AG08395 (cell line): ENCODE results near the gene TCF19.
"Not testable (repeated sequence)": the region's sequence is repeated elsewhere in the genome, so short reads cannot be mapped to it uniquely, and the experiment has no call there.

Experiments used
- DNase-seq: peaks from one replicate; pipeline ENCODE4 v3.0.0; 2012; ENCODE audit warnings: mixed read lengths, low spot score

The TCF19 gene

GRCh38 chr6:31162463-31163165, 4.2 kb downstream of the TCF19 start:
- no peak for DNase-seq

DNA sequence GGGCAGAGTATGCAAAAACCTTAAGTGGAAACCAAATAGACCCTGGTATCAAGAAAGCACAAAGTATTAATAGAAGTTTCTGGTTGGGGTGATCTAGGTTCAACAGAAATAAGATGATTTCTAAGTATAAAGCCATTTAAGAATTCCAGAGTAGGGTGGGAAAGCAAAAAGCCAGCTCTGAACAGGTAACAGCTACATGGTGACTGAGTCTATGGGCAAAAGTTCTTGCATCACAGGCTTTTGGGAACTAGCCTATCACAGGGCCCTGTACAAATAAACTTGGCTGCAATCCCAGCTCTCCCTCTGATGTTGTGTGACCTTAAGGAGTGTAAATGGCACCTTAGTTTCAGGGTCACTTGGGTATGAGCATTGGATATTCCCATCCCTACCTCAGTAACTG, 5.5 kb downstream of the TCF19 start:
- no peak for DNase-seq

- not testable (repeated sequence) for DNase-seq
Measured at GRCh38 chr6:31164475-31165063, 6.2 kb downstream of the TCF19 start.

GRCh38 chr6:31165064-31165832, 6.9 kb downstream of the TCF19 start:
- DNase-seq = not testable (repeated sequence)

DNA sequence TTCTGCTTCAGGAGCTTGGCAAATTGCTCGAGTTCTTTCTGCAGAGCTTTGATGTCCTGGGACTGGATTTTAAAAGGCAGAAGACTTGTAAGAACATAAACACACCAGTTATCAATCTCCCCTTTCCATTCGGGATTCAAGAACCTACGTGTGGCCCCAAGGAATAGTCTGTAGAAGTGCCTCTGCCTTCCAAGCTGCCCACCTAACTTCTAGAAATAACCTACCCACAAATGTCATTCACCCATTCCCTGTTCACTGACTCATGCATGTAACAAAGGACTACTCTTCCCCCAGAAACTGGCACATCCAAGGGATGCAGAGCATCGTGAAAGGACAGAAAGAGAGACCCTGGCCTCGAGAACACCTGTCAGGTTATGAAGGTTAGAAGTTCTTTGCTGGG, 7.6 kb downstream of the TCF19 start:
- no peak for DNase-seq

DNA sequence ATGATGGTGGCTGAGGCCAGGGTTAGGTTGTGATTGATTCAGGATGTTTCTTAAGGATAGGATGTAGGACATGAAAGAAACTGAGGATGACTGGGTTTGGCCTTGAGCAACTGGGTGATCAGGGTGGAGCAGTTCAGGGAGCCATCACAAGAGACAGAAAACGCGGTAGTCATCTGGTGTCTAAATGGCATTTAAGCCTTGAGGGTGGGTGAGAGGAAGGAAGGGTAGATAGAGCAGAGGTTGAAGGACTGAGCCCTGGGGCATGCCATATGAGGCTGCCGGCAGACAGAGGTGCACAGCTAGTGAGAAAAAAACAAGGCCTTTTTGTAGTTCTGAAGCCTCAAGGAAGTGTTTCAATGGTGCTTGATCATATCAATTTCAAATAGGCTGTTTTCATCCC, 10.2 kb downstream of the TCF19 start:
- DNase-seq = no peak

DNA sequence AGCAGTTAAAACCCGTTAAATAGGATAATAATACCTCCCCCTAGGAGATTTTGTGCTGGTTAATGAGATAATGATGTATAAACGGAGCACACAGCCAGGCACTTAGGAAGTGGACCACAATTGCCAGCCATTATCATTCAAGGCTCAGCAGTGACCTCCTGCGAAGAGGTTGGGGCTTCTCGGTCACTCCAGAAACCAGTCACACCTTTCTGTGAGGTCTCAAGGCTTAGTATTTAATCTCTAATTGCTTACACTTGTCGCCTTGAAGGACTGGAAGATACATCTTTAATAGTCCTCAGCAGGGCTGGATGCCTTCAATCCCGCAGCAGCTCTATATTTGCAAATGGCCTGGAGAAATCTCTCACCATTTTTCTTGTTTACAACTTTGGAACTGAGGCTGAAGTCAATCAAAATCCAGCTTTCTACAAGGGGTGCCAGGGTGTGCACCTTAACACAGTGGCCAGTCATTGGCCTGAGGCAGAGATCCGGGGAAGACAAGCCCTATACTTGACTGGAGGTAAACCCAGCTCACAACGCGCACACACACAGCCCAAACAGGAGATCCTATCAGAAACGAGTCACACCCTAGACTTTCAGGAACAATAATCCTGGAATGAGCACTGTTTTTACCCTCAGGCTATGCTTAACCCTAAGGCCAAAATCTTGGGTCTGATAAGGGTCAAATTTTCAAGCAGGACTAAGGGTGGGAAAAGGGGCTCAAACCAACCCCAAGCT, 10.9 kb downstream of the TCF19 start:
- no peak for DNase-seq

GRCh38 chr6:31169858-31170599, 11.6 kb downstream of the TCF19 start:
- DNase-seq = not testable (repeated sequence)

- no peak for DNase-seq
Measured at GRCh38 chr6:31170600-31170881, 12.2 kb downstream of the TCF19 start, which contains the start of gene POU5F1. TSS of gene POU5F1 (minus strand) at chr6:31170682. CDS start at chr6:31170620, 62 bp downstream.

DNA sequence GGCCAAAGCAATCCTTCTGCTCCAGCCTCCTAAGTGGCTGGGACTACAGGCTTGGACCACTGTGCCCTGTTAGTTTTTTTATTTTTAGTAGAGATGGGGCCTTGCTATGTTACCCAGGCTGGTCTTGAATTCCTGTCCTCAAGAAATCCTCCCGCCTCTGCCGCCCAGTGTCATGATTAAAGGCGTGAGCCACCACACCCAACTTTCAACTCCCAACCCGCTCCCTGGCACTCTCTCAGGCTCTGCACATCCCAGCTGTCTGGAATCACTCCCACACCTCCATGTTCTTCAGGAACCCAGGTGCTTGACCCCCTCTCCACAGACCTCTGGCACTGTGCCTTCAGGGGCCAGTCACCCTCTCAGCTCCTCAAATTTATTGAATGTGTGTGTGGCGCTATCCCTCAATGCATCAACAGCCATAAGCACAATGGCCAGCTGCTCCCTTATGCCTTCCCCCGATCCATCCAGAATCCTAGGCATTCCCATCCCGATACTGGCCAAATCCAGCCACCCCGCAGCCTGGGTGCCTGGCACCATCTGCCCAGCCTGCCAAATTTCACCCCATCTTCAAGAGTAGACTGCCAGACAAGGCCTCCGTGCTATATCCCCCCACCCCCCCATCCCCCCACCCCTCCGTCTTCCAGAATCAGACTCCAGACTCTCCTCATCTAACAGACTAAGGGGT, 12.7 kb downstream of the TCF19 start:
- DNase-seq = no peak

DNA sequence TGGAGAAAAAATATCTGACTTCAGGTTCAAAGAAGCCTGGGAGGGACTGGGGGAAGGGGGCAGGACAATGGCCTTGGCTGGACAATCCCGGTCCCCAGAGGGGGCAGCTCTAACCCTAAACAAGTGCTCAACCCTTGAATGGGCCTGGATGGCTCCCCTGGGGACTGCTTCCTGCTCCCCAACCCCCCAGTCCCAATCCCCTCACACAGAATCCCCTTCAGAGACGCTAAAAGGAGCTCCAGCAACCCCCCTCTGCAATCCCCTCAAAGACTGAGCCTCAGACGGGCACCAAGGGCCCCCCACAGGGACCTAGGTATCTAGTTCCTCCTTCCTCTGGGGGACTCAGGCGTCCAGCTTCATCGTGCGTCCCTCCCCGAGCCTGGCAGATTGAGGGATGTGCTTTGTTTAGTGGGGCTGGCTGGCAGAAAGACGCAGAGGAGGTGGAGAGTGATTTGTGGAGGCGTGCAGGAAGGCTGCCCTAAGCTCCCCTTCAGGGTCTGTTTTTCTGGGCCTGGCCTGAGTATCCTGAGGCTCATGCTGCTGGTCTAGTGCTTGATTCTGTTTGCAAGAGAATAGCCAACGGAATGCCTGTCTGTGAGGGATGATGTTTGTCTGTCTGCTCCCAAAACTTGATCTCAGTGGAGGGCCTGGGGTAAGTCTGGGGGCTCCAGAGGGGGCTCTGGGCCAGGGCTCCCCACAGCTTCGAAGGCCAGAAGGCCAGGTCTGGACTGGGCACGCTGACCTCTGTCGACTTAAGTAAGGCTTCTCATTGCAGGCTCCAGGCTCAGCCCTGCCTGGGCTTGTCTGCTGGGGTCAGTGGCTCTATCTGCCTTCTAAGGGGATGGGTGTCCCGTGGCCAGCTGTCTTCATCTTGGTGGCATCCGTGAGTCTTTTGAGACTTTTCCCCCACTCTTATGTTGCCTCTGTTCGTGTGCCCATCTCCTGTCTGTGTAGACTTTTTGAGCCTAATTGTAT, 13.8 kb downstream of the TCF19 start:
- no peak for DNase-seq

GRCh38 chr6:31172973-31173384, 14.6 kb downstream of the TCF19 start:
- no peak for DNase-seq

GRCh38 chr6:31173406-31173805, 15.0 kb downstream of the TCF19 start:
- DNase-seq = no peak

- DNase-seq = no peak
Measured at GRCh38 chr6:31174378-31174777, 16.0 kb downstream of the TCF19 start.

DNA sequence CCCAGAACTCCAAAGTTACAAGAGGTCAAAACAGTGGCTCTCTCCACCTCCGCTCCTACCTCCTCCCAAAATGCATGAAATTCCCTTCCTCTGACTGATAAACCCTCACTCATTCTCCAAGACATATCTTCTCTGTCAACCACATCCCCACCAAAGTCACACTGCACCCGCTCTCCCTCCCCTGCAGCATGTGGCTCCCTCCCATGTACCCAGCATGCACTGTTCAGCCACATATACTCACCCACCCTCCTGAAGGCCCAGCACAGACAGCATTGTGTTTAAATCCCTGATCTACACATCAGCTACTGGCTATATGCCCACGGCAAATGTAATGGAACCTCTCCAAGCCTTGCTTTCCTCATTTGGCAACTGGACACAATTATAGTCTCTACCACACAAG, 17.6 kb downstream of the TCF19 start:
- peak; percentile 52 for DNase-seq

- no peak for DNase-seq
Measured at GRCh38 chr6:31178143-31179041, 20.0 kb downstream of the TCF19 start.

DNA sequence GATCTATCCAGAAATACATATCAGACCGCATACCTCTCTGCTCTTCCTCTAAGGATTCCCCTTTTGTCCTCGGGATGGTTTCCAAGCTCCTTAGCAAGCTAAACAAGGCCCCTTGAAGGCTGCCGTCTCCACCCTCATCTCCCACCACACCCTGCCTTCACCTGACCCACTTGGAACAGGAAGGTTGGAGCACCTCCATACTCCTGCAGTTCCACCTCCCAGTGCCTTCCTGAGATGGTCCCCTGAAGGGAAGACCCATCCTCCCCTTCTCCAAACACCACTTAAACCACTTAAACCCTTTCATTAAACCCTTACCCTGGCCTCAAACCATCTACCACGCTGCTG, 20.6 kb downstream of the TCF19 start:
- DNase-seq = no peak

DNA sequence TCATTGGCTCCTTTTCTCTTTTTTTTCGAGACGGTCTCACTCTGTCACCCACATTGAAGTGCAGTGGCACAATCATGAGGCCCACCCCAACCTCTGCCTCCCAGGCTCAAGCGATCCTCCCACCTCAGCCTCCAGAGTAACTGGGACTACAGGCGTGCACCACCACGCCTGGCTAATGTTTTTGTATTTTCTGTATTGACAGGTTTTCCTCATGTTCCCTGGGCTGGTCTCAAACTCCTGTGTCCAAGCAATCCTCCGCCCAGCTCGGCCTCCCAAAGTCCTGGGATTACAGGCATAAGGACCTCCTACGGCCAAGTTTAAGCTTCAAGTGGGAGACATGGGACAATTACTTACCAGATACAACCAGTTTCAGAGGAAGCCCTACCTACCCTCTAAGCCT, 21.5 kb downstream of the TCF19 start:
- no peak for DNase-seq

- DNase-seq = peak; percentile 48
Measured at GRCh38 chr6:31180500-31180899, 22.1 kb downstream of the TCF19 start.
